Stimulated activated CD4-positive, alpha-beta T cell treated with anti-CD3 and anti-CD28 coated beads, Interleukin-4, amount 100 ng/mL, for 24 hours (primary cell): Measurements from ENCODE around the gene TMEM18.
A peak's percentile ranks its signal among the peaks of the same experiment; 100 is the strongest.
"Not testable (repeated sequence)": the region's sequence is repeated elsewhere in the genome, so short reads cannot be mapped to it uniquely, and the experiment has no call there.

Source experiments
- DNase-seq: peaks from one replicate; pipeline ENCODE4 v3.0.0-alpha.2; 2020

The TMEM18 gene

DNA sequence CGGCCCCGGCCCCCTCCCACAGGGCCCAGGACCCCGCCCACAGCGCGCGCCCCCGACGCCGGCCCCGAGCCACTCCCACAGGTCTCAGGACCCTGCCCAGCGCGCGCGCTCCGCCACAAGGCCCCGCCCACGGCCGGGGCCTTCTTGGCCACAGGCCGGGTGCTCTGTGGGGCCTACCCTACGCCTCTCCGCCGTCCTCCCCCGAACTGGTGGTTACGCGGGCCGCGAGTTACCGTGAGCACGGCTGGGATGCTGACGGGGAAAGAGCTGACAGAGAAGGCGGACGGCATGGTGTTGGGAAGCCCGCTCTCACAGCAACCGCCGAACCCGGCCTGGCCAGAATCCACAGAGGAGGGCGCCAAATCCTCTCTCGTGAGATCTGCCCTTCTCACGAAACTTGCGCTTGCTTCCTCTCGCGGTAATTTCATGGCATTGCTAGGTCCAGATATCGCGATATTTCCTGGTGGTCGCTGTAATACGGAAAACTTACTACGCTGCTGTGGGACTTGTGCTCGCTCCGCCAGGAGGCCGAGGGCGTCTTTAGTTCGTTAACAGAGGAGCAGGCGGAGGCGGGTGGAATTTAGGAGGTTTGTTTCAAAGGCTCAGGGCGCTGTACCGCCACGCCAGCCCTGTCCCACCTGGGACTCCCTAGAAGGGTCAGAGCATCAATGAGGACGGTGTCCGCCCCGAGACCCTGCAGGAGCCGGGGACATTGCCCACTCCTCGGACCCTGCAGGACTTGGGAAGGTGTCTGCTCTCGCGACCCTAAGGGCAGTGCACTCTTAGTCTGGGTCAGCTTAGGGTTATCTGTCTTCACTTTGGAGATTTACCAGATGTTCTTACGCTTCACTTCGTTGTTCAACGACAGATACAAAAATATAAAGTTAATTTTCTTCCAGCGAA is at the start of gene TMEM18:
Gene TMEM18, minus strand, starts transcription at position 351 of the 903 bp plus-strand sequence. Its CDS starts 61 bp downstream, at position 290.
- peak; percentile 91 for DNase-seq

DNA sequence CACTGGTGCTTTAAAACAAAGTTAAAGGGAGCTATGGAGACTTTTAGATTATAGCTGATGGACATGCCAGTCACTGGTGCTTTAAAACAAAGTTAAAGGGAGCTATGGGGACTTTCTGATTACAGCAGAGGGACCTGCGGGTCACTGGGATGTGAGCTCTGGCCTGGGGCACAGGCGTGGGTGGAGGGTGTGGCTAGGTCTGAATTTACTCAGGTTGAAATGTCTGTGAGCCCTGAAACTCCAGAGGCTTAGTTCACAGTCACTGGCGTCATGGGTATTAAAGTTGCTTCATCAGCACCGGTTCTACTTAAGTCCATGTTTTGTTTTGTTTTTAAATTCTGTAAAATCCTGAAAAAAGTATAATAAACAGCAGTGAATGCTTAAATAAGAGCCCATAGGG is 49.0 kb upstream of the TMEM18 start:
- no peak for DNase-seq

DNA sequence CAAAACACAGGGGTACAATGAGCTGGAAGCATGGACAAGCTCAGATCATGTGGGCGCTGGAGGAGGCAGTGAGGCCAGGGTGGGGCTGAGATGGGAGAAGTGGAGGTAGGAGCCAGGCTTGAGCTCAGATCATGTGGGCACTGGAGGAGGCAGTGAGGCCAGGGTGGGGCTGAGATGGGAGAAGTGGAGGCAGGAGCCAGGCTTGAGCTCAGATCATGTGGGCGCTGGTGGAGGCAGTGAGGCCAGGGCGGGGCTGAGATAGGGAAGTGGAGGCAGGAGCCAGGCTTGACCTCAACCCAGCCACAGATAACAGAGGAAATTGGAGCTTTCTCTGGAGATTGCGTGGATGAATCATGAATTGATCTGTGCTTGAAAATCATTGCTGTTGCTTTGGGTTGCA is 48.3 kb upstream of the TMEM18 start:
- DNase-seq = no peak

DNA sequence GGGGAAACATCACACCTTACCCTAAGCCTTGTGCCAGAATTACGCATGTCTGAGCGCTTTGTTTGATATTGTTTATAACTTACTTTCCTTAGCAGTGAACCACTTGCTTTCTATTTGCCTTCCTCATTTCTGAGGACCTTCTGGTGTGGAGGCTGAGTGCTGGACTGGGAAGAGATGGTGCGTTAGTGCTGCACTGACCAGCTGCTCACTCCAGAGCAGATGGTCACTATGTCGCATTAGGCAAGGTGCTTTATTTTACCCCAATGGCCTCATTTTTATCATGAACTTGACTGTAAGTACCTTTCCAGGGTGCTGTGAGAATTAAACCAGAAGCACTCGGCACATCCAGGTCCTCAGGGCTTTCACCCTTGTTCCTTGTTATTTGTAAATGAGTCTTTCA is 46.6 kb upstream of the TMEM18 start:
- DNase-seq = no peak

DNA sequence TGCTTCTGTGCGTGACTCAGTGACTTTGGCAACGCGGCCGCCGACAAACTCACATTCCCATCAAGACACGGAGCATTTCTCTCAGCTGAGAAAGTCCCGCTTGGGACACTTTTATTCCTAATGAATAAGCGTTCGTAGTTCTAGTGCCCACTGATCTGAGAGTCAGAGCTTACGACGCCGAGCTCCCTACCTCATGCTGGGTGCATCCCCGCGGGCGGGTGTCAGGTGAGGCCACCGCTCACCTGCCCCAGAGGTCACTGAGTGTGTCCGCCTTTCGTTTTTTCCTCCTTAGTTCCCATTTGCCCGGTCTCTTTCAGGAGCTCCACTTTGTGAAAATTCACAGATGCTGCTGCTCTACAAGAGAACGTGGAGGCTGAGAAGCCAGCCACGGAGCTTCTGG is 43.6 kb upstream of the TMEM18 start:
- DNase-seq = no peak

DNA sequence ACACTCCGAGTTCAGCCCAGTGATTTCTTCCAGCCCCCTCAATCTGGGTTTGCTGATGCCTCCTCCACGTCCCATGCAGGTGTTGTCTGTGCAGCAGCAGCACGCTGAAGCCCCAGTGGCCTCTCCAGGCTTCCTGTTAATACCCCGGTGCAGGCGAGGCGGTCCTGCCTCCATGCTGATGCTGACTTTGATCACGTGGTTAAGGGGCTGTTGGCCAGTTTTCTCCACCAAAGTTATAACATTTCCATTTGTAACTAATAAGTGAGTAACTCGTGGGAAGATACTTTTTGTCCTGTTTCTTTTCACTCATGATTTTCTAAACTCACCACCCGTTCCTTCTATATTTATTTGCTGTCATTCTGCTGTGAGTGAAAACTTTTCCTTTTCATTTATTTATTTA is 42.5 kb upstream of the TMEM18 start:
- no peak for DNase-seq

DNA sequence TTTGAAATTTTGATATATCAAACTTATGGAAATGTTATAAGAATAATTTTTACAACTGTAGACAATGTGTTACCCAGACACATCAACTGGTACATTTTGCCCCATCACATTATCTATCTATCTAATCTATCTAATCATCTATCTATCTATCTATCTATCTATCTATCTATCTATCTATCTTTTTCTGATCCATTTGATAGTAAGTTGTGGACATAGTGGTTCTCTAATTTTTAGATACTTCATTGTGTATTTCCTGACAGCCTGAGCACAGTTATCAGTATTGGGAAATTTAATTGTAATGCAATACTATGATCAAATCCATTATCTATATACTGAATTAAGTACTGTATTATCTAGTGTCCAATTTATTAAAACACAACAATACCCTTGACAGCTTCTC is 42.0 kb upstream of the TMEM18 start:
- no peak for DNase-seq

DNA sequence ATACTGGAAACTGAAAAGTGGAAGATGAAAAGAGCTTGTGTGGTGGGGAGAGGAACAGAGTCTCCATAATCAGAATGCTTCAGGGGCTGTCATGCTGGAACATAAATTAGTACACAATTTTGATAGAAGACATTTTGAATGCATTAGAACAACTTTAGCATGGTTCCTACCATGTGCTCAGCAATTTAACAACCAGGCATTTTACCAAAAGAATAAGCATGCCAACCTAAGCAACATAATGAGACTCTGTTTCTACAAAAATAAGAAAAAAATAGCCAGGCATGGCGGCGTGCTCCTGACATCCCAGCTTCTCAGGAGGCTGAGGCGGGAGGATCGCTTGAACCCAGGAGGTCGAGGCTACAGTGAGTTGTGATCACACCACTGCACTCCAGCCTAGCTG is 40.5 kb upstream of the TMEM18 start:
- no peak for DNase-seq

DNA sequence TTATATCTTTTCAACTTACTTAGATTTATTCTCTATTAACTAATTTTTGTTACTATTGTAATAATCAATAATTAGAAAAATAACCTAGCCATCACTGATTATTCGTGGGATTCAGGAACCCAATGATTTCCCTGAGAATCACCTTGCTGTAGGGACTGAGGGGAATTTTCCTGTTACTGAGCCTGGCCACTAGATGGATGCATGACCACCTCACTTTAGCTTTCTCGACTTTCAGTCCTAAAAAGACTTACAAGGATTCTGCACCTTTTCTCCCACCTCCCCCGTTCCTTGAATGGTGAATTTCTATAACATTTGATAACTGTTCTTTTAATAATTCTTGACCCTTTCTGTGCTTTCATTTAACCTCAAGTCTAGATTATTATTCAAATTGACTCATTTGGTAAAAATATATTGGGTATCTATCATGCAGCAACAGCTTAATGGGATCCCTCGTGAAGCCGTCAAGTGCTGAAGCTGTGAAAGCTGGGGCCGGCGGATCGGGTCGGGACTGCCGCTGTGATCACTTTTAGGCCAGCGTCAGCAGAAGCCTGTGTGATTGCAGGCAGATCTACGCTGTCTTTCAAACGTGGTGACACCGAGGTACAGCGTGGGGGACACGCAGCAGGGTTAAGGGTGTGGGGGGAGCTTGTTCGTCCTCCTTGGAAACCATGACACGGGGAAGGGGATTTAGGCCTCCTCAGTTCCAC is 38.8 kb upstream of the TMEM18 start:
- no peak for DNase-seq

DNA sequence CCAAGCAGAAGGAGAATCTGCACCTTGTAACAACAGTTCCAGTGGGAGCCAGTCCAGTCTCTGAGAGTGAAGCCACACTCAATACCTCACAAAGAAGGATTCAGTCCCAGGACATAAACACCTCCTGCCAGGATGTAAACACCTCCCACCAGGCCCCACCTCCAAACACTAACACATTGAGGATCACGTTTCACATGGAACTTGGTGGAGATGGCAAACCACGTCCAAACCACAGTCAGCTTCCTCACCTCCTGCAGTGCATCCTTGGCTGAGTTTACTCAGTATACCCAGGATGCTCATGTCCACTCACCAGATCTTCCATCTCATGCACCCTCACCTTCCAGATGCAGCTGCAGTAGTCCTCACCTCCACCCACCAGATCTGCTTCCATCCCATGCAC is 37.8 kb upstream of the TMEM18 start:
- DNase-seq = no peak

DNA sequence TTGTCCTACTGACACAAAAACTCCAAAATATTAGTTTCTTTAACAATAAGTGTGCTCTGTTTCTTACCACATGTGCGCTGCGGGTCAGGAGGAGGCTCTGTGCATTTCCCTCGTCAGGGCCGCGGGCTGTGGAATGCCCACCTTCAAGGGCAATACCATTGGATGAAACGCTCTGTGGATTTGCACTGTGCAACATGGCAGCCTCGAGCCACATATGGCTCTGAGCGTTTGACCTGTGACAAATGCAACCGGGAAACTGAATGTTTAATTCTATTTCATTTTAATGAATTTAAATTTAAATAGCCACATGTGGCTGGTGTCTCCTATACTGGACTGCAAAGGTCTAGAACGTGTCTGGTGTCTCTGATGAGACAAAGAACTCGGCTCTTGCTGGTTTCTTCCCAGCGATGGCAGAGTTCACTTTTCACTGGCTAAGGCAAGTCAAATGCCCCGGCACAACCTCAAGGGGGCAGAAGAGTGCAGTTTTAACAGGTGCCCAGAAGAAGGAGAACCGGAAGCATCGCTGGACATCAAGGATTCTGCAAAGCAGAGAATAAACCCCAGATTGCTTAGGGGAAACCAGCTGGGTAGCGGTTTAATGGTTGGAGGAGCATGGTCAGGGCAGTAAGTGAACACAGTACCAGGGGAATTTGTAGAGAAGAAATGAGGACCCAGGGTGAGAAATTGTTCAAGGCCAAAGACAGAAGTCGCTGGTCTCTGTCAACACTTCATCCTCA is 37.0 kb upstream of the TMEM18 start:
- peak; percentile 43 for DNase-seq

DNA sequence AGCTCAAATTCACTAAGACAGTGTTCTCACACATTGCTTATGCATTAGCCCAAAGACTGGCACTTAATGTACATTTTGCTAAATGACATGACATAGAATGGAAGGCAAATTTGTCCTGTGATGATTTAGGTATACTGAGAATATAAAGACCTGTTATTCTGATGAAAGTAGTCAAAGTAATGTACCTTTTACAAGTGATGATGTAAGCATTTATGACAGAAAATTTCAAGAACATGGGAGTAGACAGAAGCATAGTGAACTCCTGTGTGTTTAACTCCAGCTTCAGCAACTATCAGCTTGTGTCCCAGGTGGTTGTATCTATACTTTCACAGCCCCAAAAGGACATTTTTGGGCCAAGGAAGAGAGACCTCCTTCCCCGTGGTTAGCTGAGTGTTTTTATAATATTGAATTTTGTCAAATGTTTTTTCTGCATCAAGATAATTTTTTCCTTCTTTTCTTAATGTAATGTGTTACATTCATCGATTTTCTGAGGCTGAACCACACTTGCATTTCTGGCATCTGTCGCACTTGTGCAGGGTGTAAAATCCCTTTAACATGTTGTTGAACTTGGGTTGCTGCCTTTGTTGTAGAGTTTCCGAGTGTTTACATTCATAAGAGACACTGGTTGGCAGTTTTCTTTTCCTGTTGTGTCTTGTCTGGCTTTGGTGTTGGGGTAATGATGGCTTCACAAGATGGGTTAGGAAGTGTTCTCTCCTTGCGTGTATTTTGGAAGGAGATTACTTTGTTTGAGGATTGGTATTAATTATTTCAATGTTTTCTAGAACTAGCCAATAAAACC is 33.9 kb upstream of the TMEM18 start:
- no peak for DNase-seq

DNA sequence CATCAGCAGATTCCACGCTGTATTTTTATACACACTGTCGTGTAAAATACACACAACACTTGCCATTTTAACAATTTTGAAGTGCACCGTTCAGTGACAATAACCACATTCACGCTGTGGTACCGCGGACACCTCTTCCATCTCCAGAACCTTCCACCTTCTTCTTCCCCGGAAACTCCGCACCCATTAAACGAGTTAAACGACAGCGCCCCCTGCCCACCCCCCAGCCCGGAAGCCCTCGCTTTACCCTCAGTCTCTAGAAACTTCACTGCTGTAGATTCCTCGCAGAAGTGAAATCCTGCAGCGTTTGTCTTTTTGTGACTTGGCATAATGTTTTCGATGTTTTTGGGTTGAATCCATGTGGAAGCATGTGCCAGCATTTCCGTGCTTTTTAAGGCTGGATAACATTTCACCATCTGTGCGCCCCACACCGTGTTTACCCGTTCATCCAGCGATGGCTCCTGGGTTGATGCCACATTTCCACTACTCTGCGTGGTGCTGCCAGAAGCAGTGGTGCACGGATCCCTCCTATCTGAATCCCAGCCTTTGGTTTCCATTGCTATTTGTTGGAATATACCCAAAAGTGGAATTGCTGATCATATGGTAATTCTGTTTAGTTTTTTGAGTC is 32.0 kb upstream of the TMEM18 start:
- DNase-seq = no peak

DNA sequence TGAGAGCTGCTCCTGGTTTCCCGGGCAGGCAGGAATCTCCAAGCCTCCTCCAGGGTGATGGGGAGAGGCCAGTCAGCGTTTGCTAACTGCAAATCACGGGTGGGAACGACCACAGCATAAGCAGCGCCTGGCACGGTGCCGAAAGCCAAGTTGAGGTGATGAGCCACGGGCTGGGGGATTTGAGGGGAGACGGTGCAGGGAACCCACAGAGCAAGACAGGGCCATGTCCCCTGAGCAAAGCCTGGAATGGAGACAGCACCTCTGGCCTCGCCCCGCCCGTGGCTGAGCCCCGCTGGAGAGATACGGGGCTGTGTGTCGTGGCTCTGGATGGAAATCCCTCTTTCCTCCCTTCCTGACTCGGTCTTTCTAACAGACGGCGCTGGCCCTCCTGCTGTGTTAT is 31.5 kb upstream of the TMEM18 start:
- no peak for DNase-seq

DNA sequence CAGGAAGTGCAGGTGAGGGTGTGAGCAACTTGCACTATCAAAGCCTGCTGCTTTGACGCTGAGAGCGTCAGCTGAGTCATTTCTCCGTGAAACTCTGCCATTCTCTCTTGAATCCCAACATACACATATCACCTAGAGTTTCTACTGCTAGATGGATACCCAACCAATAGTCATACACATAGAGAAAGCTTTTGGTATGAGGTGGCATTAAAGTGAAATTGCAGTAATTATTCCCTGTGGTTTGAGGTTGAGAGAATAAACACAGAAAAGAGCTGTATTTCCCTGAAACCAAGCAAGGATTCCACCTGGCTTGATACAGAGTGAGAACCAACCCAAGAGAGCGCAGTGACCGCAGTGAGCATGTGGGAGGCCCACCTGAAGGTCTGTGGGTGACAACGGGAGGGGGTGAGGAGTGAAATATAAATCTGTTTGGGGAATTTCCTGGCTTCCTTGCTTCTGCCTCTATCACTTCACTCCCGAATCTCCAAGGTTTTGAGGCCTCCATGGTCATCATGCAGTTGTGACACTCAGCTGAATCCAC is 28.8 kb upstream of the TMEM18 start:
- peak; percentile 30 for DNase-seq

DNA sequence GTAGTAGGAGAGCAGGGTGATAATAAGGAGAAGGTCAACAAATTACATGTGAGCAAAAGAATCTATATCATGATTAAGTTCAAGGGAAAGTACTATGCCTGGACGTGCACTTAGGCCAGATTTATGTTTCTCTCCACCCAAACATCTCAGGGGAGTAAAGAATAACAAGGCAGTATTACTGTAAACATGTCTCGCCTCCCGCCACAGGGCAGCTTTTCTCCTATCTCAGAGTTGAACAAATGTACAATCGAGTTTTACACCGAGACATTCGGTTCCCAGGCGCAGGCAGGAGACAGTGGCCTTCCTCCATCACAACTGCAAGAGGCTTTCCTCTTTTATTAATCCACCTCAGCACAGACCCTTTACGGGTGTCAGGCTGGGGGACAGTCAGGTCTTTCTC is 25.6 kb upstream of the TMEM18 start:
- not testable (repeated sequence) for DNase-seq

DNA sequence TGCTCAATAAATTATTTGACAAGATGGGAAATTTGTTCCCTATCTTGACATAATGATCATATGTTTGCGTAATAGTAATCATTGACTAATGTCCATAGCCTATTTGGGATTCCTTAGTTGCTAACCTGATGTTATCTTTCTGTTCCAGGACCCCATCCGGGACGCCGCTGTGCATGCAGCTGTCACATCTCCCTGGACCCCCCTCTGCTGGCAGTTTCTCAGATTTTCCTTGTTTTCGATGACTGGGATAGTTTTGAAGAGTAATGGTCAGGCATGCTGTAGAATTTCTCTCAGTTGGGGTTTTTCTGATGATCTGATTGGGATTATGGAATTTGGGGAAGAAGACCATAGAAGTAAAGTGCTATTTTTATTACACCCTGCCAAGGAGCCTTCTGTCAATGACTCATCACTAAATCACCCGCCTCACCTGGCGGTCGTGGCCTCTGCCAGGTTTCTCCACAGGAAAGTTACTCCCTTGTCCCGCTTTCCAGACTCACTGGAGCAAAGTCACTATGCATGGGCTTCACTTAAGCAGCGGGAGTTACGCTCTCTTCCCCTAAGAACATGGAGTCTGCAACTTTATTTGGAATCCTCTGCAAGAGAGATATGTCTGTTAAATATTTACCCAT is 19.9 kb upstream of the TMEM18 start:
- no peak for DNase-seq

DNA sequence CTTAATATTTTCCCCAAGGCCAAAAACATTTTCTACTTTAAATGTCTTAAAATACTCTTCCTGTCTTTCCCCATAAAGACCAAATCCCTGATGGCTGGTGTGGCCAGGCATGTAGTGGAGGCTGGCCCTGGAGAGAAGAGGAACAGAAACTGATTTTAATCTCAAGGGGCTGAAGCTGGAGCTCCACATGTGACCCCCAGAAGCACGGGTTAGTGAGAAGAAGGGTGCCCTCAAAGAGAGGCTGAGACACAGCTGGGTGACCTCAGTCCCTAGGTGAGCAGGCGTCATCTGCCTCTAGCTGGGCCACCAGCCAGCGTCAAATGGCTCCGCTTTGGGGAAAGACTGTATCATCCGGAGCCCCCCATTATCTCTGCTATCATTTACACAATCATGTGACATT is 19.3 kb upstream of the TMEM18 start:
- no peak for DNase-seq

DNA sequence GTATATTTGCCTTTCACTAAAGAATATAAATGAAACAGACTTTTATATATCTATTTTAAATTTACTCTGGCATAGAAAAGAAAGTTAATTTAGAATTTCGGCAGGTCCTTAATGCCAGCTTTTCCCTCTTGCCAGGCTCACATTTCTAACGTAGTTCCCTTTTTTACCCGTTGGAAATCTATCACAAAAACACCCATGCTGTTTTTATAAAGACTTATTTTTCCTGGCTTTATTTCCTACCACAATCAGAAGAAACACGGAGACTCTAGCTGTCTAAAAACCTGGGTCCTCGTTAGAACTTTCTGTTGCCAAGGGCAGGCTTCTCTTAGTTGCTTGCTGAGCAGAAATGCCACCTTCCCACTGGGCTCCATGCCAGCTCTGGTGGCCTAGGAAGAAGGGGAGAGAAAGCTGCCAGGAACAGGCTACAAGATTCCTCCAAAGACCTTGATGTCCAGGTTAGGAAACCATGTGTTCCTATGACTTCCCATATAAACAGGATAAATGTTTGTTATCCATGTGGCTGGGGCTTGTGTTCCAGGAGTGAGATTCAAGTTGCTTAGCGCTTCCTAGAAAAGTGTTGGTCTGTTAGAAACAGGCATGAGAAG is 17.8 kb upstream of the TMEM18 start:
- DNase-seq = no peak

DNA sequence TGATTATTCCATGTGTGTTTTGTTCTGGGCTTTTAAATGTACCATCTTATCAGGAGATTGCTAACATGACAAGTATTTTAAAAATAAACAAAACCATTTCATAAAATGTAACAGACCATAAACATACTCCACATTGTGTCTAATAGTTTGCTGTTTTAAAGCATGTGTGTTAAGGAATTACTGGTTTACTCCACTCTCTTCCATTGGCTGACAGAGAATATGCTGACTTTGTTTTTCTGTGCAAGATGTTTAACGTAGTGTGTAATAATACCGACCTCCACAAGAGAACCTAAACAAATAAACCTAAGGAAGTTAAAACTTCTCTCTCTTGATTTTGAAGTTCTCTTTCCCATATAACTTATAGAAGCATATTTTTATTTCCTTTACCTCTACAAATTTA is 17.0 kb upstream of the TMEM18 start:
- no peak for DNase-seq

DNA sequence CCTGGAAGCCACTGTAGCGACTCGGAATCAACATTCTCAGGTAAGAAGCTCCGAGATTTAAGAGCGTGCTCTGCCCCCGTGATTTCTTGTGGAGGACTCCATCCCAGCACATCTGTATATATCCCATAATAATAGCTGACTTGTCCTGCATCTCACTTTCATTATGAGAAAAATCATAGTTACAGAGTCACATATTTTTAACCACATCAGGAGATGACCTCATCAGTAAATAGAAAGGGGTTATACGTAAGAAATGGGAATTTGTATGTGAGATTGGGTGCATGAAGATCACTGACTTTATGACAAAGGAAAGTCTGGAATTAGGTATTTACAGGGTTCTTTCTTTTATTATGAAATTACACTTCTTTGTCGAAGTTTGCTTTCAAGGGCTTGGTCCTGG is 16.4 kb upstream of the TMEM18 start:
- no peak for DNase-seq
